HEK293 (cell line): ENCODE measurements around the gene SUFU.

Source experiments
- CTCF ChIP-seq: fragments of 450-650 bp; formaldehyde crosslinking; IDR thresholded peaks from 2 replicates; pipeline ENCODE4 v1.5.1; 2016; ENCODE audit warnings: missing biosample characterization, missing genetic modification characterization
- ZNF10 ChIP-seq: fragments of 450-650 bp; formaldehyde crosslinking; IDR thresholded peaks from 2 replicates; pipeline ENCODE4 v1.5.1; 2017; ENCODE audit warnings: missing biosample characterization, missing genetic modification characterization
- TF ChIP-seq, protein P1 (sequence below): fragments of 450-650 bp; IDR thresholded peaks from 2 replicates; pipeline ENCODE4 v1.5.1; 2018; ENCODE audit warnings: missing biosample characterization, mild to moderate bottlenecking, missing genetic modification characterization
- TF ChIP-seq, protein P2 (sequence below): fragments of 450-650 bp; formaldehyde crosslinking; IDR thresholded peaks from 2 replicates; pipeline ENCODE4 v1.5.1; 2016; ENCODE audit warnings: missing biosample characterization, missing genetic modification characterization

GRCh38 chr10:102507521-102507920, 3.7 kb downstream of the SUFU start:
- TF ChIP-seq CTCF (no peak), ZNF10 (tag by site-specific recombination) (no peak)
- TF ChIP-seq, protein P1, sequence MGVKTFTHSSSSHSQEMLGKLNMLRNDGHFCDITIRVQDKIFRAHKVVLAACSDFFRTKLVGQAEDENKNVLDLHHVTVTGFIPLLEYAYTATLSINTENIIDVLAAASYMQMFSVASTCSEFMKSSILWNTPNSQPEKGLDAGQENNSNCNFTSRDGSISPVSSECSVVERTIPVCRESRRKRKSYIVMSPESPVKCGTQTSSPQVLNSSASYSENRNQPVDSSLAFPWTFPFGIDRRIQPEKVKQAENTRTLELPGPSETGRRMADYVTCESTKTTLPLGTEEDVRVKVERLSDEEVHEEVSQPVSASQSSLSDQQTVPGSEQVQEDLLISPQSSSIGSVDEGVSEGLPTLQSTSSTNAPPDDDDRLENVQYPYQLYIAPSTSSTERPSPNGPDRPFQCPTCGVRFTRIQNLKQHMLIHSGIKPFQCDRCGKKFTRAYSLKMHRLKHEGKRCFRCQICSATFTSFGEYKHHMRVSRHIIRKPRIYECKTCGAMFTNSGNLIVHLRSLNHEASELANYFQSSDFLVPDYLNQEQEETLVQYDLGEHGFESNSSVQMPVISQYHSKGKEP (tag by site-specific recombination), result no peak
- TF ChIP-seq, protein P2, sequence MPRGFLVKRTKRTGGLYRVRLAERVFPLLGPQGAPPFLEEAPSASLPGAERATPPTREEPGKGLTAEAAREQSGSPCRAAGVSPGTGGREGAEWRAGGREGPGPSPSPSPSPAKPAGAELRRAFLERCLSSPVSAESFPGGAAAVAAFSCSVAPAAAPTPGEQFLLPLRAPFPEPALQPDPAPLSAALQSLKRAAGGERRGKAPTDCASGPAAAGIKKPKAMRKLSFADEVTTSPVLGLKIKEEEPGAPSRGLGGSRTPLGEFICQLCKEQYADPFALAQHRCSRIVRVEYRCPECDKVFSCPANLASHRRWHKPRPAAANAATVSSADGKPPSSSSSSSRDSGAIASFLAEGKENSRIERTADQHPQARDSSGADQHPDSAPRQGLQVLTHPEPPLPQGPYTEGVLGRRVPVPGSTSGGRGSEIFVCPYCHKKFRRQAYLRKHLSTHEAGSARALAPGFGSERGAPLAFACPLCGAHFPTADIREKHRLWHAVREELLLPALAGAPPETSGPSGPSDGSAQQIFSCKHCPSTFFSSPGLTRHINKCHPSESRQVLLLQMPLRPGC (tag by site-specific recombination), result no peak
